GM08714 (cell line): Measurements from ENCODE around the gene STOML1.

ENCODE experiments used
- H3K4me3 ChIP-seq: fragments of 200-500 bp; sonication (Bioruptor generic); 2 replicates; pipeline ENCODE4 v1.5.1; 2014; ENCODE audit warnings: mild to moderate bottlenecking, low read length, inconsistent platforms
- ZNF274 ChIP-seq: IDR thresholded peaks from 2 replicates; pipeline ENCODE4 v1.6.1; 2012; ENCODE audit warnings: mild to moderate bottlenecking, low read depth, low read length

Gene STOML1

GRCh38 chr15:74032046-74032445 is 40.0 kb upstream of the STOML1 start:
- no peak overlapping the region for H3K4me3 ChIP-seq
- no peak for TF ChIP-seq ZNF274

- H3K4me3 ChIP-seq = no peak overlapping the region
- no peak for TF ChIP-seq ZNF274
Observed at GRCh38 chr15:74028646-74029045, 36.6 kb upstream of the STOML1 start.

GRCh38 chr15:74027688-74028087 is 35.6 kb upstream of the STOML1 start:
- no peak for TF ChIP-seq ZNF274
- no peak overlapping the region for H3K4me3 ChIP-seq

- TF ChIP-seq ZNF274 = no peak
Observed at GRCh38 chr15:74025436-74025835, 33.3 kb upstream of the STOML1 start.

GRCh38 chr15:74024687-74025086 is 32.6 kb upstream of the STOML1 start:
- H3K4me3 ChIP-seq = no peak overlapping the region
- no peak for TF ChIP-seq ZNF274

More at GRCh38 chr15:74025436-74025835, 33.3 kb upstream of the STOML1 start:
- no peak overlapping the region for H3K4me3 ChIP-seq

GRCh38 chr15:74022706-74023470 is 30.8 kb upstream of the STOML1 start:
- no peak for TF ChIP-seq ZNF274
- H3K4me3 ChIP-seq = no peak overlapping the region

- H3K4me3 ChIP-seq = no peak overlapping the region
- no peak for TF ChIP-seq ZNF274
Observed at GRCh38 chr15:74019734-74020133, 27.6 kb upstream of the STOML1 start.

GRCh38 chr15:74013374-74013894 is 21.3 kb upstream of the STOML1 start:
- TF ChIP-seq ZNF274 = no peak
- no peak overlapping the region for H3K4me3 ChIP-seq

- TF ChIP-seq ZNF274 = no peak
- no peak overlapping the region for H3K4me3 ChIP-seq
Observed at GRCh38 chr15:74011610-74012009, 19.5 kb upstream of the STOML1 start.

GRCh38 chr15:74010929-74011540 is 18.9 kb upstream of the STOML1 start:
- no peak overlapping the region for H3K4me3 ChIP-seq
- TF ChIP-seq ZNF274 = no peak

GRCh38 chr15:74008901-74009300 is 16.8 kb upstream of the STOML1 start:
- no peak for TF ChIP-seq ZNF274
- no peak overlapping the region for H3K4me3 ChIP-seq

- peak overlapping the region; percentile 39; the same call in 1 of the 2 replicates for H3K4me3 ChIP-seq
- TF ChIP-seq ZNF274 = no peak
Observed at GRCh38 chr15:74007820-74008371, 15.8 kb upstream of the STOML1 start.

GRCh38 chr15:74006774-74007639 is 14.9 kb upstream of the STOML1 start:
- no peak for TF ChIP-seq ZNF274
- H3K4me3 ChIP-seq = peak overlapping the region; percentile 39; the same call in 1 of the 2 replicates

GRCh38 chr15:73997986-73998385 is 5.9 kb upstream of the STOML1 start:
- H3K4me3 ChIP-seq = no peak overlapping the region; the same call in 1 of the 2 replicates

More at GRCh38 chr15:73997986-73998385, 5.9 kb upstream of the STOML1 start:
- TF ChIP-seq ZNF274 = no peak
